HEK293 (cell line): ENCODE measurements around the gene SLC25A20.

ENCODE experiments used
- CTCF ChIA-PET: fragments of 350-600 bp; formaldehyde crosslinking; extraction: SDS; loops from one replicate; lab custom pipeline; 2021; ENCODE audit warnings: antibody characterized with exemption; lab: Yijun Ruan, JAX
- POLR2A ChIA-PET: fragments of 300-600 bp; formaldehyde crosslinking; extraction: SDS; loops from one replicate; lab custom pipeline; 2020; ENCODE audit warnings: antibody characterized with exemption, inconsistent platforms; lab: Yijun Ruan, JAX
- H3K27ac ChIP-seq: fragments of 200-500 bp; sonication (Bioruptor generic); 2 replicates; pipeline ENCODE4 v1.5.1; 2014; ENCODE audit warnings: low read depth, low read length, control low read depth, inconsistent platforms; ENCODE audit errors: extremely low read depth
- H3K36me3 ChIP-seq, 2 experiments: fragments of 200-500 bp in 1 of 2; sonication (Bioruptor generic) in 1 of 2; 1 replicate in 1 of 2; 2 replicates in 1 of 2; pipeline ENCODE4 v1.5.1; 2014 to 2017; ENCODE audit warnings: inconsistent platforms in 2 of 2, low read length in 2 of 2; ENCODE audit not compliant: control insufficient read depth in 2 of 2, insufficient read depth in 1 of 2
- H3K4me1 ChIP-seq: fragments of 200-500 bp; sonication (Bioruptor generic); 2 replicates; pipeline ENCODE4 v1.5.1; 2014; ENCODE audit warnings: mild to moderate bottlenecking, low read length, inconsistent platforms; ENCODE audit not compliant: control insufficient read depth, insufficient read depth
- H3K4me3 ChIP-seq: 2 replicates; pipeline ENCODE4 v1.5.1; 2011; ENCODE audit warnings: low read depth, mild to moderate bottlenecking, control low read depth, low read length, moderate library complexity
- H3K9me3 ChIP-seq: fragments of 200-500 bp; sonication (Bioruptor generic); 2 replicates; pipeline ENCODE4 v1.5.1; 2014; ENCODE audit warnings: low read depth, low read length, inconsistent platforms; ENCODE audit not compliant: control insufficient read depth, insufficient read depth
- ATF2 ChIP-seq: fragments of 450-650 bp; formaldehyde crosslinking; IDR thresholded peaks from 2 replicates; pipeline ENCODE4 v1.5.1; 2016; ENCODE audit warnings: missing biosample characterization, missing genetic modification characterization, low read depth
- BCL11B ChIP-seq: fragments of 450-650 bp; formaldehyde crosslinking; IDR thresholded peaks from 2 replicates; pipeline ENCODE4 v1.5.1; 2016; ENCODE audit warnings: low read depth, missing biosample characterization, missing genetic modification characterization
- CTCF ChIP-seq: fragments of 450-650 bp; formaldehyde crosslinking; IDR thresholded peaks from 2 replicates; pipeline ENCODE4 v1.5.1; 2016; ENCODE audit warnings: missing biosample characterization, missing genetic modification characterization
- GFI1B ChIP-seq: fragments of 450-650 bp; formaldehyde crosslinking; IDR thresholded peaks from 2 replicates; pipeline ENCODE4 v1.5.1; 2016; ENCODE audit warnings: missing biosample characterization, missing genetic modification characterization
- KLF9 ChIP-seq: fragments of 450-650 bp; formaldehyde crosslinking; IDR thresholded peaks from 2 replicates; pipeline ENCODE4 v1.5.1; 2016; ENCODE audit warnings: missing biosample characterization, missing genetic modification characterization, low read depth
- PATZ1 ChIP-seq: fragments of 450-650 bp; formaldehyde crosslinking; IDR thresholded peaks from 2 replicates; pipeline ENCODE4 v1.5.1; 2016; ENCODE audit warnings: missing biosample characterization, missing genetic modification characterization
- SP7 ChIP-seq: fragments of 450-650 bp; formaldehyde crosslinking; IDR thresholded peaks from 2 replicates; pipeline ENCODE4 v1.5.1; 2016; ENCODE audit warnings: missing biosample characterization, missing genetic modification characterization
- ZBTB17 ChIP-seq: fragments of 450-650 bp; formaldehyde crosslinking; IDR thresholded peaks from 2 replicates; pipeline ENCODE4 v1.5.1; 2016; ENCODE audit warnings: missing biosample characterization, missing genetic modification characterization
- ZBTB7A ChIP-seq: fragments of 450-650 bp; formaldehyde crosslinking; IDR thresholded peaks from 2 replicates; pipeline ENCODE4 v1.5.1; 2016; ENCODE audit warnings: low read depth, missing biosample characterization, missing genetic modification characterization
- ZFHX2 ChIP-seq: fragments of 450-650 bp; formaldehyde crosslinking; conservative IDR thresholded peaks from 2 replicates; pipeline ENCODE4 v1.5.1; 2016; ENCODE audit warnings: missing biosample characterization, missing genetic modification characterization
- ZNF112 ChIP-seq: fragments of 450-650 bp; formaldehyde crosslinking; IDR thresholded peaks from 2 replicates; pipeline ENCODE4 v1.5.0; 2017; ENCODE audit warnings: missing biosample characterization, missing genetic modification characterization
- ZNF184 ChIP-seq: fragments of 450-650 bp; IDR thresholded peaks from 2 replicates; pipeline ENCODE4 v1.5.1; 2018; ENCODE audit warnings: missing biosample characterization, mild to moderate bottlenecking, missing genetic modification characterization
- ZNF2 ChIP-seq: fragments of 450-650 bp; formaldehyde crosslinking; IDR thresholded peaks from 2 replicates; pipeline ENCODE4 v1.5.1; 2016; ENCODE audit warnings: missing biosample characterization, missing genetic modification characterization
- ZNF266 ChIP-seq: fragments of 450-650 bp; formaldehyde crosslinking; IDR thresholded peaks from 2 replicates; pipeline ENCODE4 v1.5.1; 2016; ENCODE audit warnings: missing biosample characterization, missing genetic modification characterization, low read depth
- ZNF335 ChIP-seq: fragments of 450-650 bp; formaldehyde crosslinking; conservative IDR thresholded peaks from 2 replicates; pipeline ENCODE4 v1.5.1; 2016; ENCODE audit warnings: missing biosample characterization, missing genetic modification characterization
- ZNF398 ChIP-seq: fragments of 450-650 bp; formaldehyde crosslinking; IDR thresholded peaks from 2 replicates; pipeline ENCODE4 v1.5.1; 2017; ENCODE audit warnings: missing biosample characterization, missing genetic modification characterization
- ZNF449 ChIP-seq: fragments of 450-650 bp; formaldehyde crosslinking; IDR thresholded peaks from 2 replicates; pipeline ENCODE4 v1.5.1; 2017; ENCODE audit warnings: missing biosample characterization, mild to moderate bottlenecking, missing genetic modification characterization, moderate library complexity
- ZNF510 ChIP-seq: fragments of 450-650 bp; formaldehyde crosslinking; IDR thresholded peaks from 2 replicates; pipeline ENCODE4 v1.5.1; 2018; ENCODE audit warnings: mild to moderate bottlenecking, missing genetic modification characterization, missing biosample characterization; ENCODE audit not compliant: insufficient replicate concordance
- ZNF514 ChIP-seq: fragments of 450-650 bp; formaldehyde crosslinking; IDR thresholded peaks from 2 replicates; pipeline ENCODE4 v1.5.1; 2016; ENCODE audit warnings: missing biosample characterization, missing genetic modification characterization
- ZNF571 ChIP-seq: fragments of 450-650 bp; formaldehyde crosslinking; IDR thresholded peaks from 2 replicates; pipeline ENCODE4 v1.5.0; 2017; ENCODE audit warnings: missing biosample characterization, missing genetic modification characterization
- ZNF610 ChIP-seq: fragments of 450-650 bp; formaldehyde crosslinking; IDR thresholded peaks from 2 replicates; pipeline ENCODE4 v1.5.1; 2016; ENCODE audit warnings: missing biosample characterization, missing genetic modification characterization, borderline replicate concordance
- ZNF629 ChIP-seq: fragments of 450-650 bp; formaldehyde crosslinking; IDR thresholded peaks from 2 replicates; pipeline ENCODE4 v1.5.1; 2017; ENCODE audit warnings: missing biosample characterization, missing genetic modification characterization
- ZNF645 ChIP-seq: fragments of 450-650 bp; formaldehyde crosslinking; IDR thresholded peaks from 2 replicates; pipeline ENCODE4; 2016; ENCODE audit warnings: missing biosample characterization, missing genetic modification characterization
- ZNF704 ChIP-seq: fragments of 450-650 bp; formaldehyde crosslinking; IDR thresholded peaks from 2 replicates; pipeline ENCODE4 v1.5.1; 2016; ENCODE audit warnings: missing biosample characterization, missing genetic modification characterization
- ZNF707 ChIP-seq: fragments of 450-650 bp; formaldehyde crosslinking; IDR thresholded peaks from 2 replicates; pipeline ENCODE4 v1.5.1; 2016; ENCODE audit warnings: missing biosample characterization, missing genetic modification characterization
- ZXDB ChIP-seq: fragments of 450-650 bp; formaldehyde crosslinking; IDR thresholded peaks from 2 replicates; pipeline ENCODE4 v1.5.1; 2016; ENCODE audit warnings: missing biosample characterization, missing genetic modification characterization

Gene SLC25A20

GRCh38 chr3:48918388-48919214 lies 19.9 kb upstream of the SLC25A20 start, which contains the start of gene ARIH2:
Gene ARIH2 (plus strand): TSS chr3:48918842. CDS start chr3:48927559, 8,717 bp downstream.
- peak within 1 kb of the TSS; percentile 86 for H3K4me3 ChIP-seq
- POLR2A ChIA-PET: interaction anchor here (0.7 to 2.1 kb wide), 9 partner anchors 8 to 179 kb away, joined by 3 to 9 read pairs (median 4); partner anchors contain the start of genes NDUFAF3, PRKAR2A and WDR6
- CTCF ChIA-PET: interaction anchor here (0.8 kb wide), 1 partner anchor 179 kb away, joined by 4 read pairs; no protein-coding TSS in a partner anchor
- TF ChIP-seq ZNF704 (tag by site-specific recombination) (no peak), ZNF629 (tag by site-specific recombination) (peak; percentile 85), ATF2 (tag by site-specific recombination) (peak; percentile 43; the same call in 1 of the 2 replicates), ZNF571 (tag by site-specific recombination) (no peak), ZNF112 (tag by site-specific recombination) (no peak), ZNF335 (tag by site-specific recombination) (peak; percentile 92), ZNF707 (tag by site-specific recombination) (no peak), ZNF610 (tag by site-specific recombination) (no peak), ZNF514 (tag by site-specific recombination) (no peak), KLF9 (peak; percentile 20; the same call in 1 of the 2 replicates), CTCF (0 out of 2 replicates have a peak, but pooled peaks have one; percentile 26), BCL11B (tag by site-specific recombination) (no peak; the same call in 1 of the 2 replicates), ZNF398 (tag by site-specific recombination) (no peak), ZNF2 (tag by site-specific recombination) (no peak), ZFHX2 (peak; percentile 34), SP7 (tag by site-specific recombination) (peak; percentile 31; the same call in 1 of the 2 replicates), GFI1B (no peak), ZNF449 (tag by site-specific recombination) (no peak), ZNF510 (tag by site-specific recombination) (no peak), PATZ1 (tag by site-specific recombination) (peak; percentile 40), ZNF645 (tag by site-specific recombination) (no peak), ZBTB7A (tag by site-specific recombination) (no peak), ZBTB17 (peak; percentile 81), ZXDB (tag by site-specific recombination) (peak; percentile 55), ZNF266 (no peak), ZNF184 (tag by site-specific recombination) (no peak)

More at GRCh38 chr3:48918388-48919214, 19.9 kb upstream of the SLC25A20 start, which contains the start of gene ARIH2:
- Histone ChIP-seq H3K9me3 (no peaks in the 10 kb centered on the region), H3K36me3 (peaks cover 18% of the 10 kb centered on the region in 2 experiments; a peak in 2 of 3 replicates), H3K27ac (peak within 1 kb of the TSS; percentile 89), H3K4me1 (no peaks in the 10 kb centered on the region)
